Activated T-cell treated with anti-CD3 and anti-CD28 coated beads, Interleukin-2, amount 50 U/mL, for 72 hours (primary cell): Measurements from ENCODE around the gene UBTD2. TPM values are rescaled to one million over a fixed set of nuclear protein-coding genes. Genes with fewer than 3 reads are reported as not detected.

Experiments
- ATAC-seq, 2 donors: fragments of 150-1000 bp; cut with Tn5 transposase; replicated peaks in 1 of 2; 2 replicates each; pipeline ENCODE4 v1.10.0; 2021; ENCODE audit warnings: moderate library complexity in 2 of 2, mild to moderate bottlenecking in 1 of 2
- DNase-seq, 2 donors: peaks; one replicate each; pipeline ENCODE4 v3.0.0; 2021 to 2022; ENCODE audit warnings: mixed read lengths in 1 of 2
- H3K27ac Mint-ChIP-seq: one replicate; pipeline ENCODE4 v1.8.0; 2022; ENCODE audit warnings: mild to moderate bottlenecking, moderate library complexity, mixed read lengths
- H3K27me3 Mint-ChIP-seq: one replicate; pipeline ENCODE4 v1.8.0; 2022; ENCODE audit warnings: low read depth, mixed read lengths
- H3K36me3 Mint-ChIP-seq, 2 donors: one replicate each; pipeline ENCODE4 v1.8.0; 2022; ENCODE audit warnings: mixed read lengths in 2 of 2, mild to moderate bottlenecking in 1 of 2; ENCODE audit not compliant: insufficient read depth in 2 of 2
- H3K4me1 Mint-ChIP-seq: one replicate; pipeline ENCODE4 v1.8.0; 2022; ENCODE audit warnings: low read depth, mixed read lengths
- H3K4me3 Mint-ChIP-seq, 2 donors: one replicate each; pipeline ENCODE4 v1.8.0; 2022; ENCODE audit warnings: mild to moderate bottlenecking in 2 of 2, mixed read lengths in 2 of 2, moderate library complexity in 2 of 2
- H3K9me3 Mint-ChIP-seq, 2 donors: one replicate each; pipeline ENCODE4 v1.8.0; 2022; ENCODE audit warnings: mixed read lengths in 2 of 2
- total RNA-seq, 2 donors: library from RNA; stranded (reverse); gene quantifications; one replicate each; pipeline ENCODE4 v1.2.3, GENCODE V29; 2022

UBTD2 gene
- total RNA-seq, 2 donors from 2014 or later: 6.5 to 7.2 TPM

- DNase-seq (peak; percentile 86 to 90), ATAC-seq (peak; percentile 90 to 91)
- peaks cover 41% of the 10 kb centered on the region for H3K4me1 Mint-ChIP-seq
- no peaks in the 10 kb centered on the region for H3K36me3 Mint-ChIP-seq
- peak overlapping the region; percentile 82 for H3K27ac Mint-ChIP-seq
- H3K4me3 Mint-ChIP-seq: peak overlapping the region; percentile 92 to 94
- peaks cover 13% of the 10 kb centered on the region for H3K27me3 Mint-ChIP-seq
- H3K9me3 Mint-ChIP-seq: no peaks in the 10 kb centered on the region
Measured at GRCh38 chr5:172283862-172284610, 472 bp upstream of the UBTD2 start.

- no peaks in the 10 kb centered on the region for H3K36me3 Mint-ChIP-seq
- H3K4me3 Mint-ChIP-seq: peak overlapping the region; percentile 90 to 92
- peaks cover 13% of the 10 kb centered on the region for H3K27me3 Mint-ChIP-seq
- no peak for ATAC-seq
- H3K27ac Mint-ChIP-seq: peak overlapping the region; percentile 35
- H3K4me1 Mint-ChIP-seq: peaks cover 41% of the 10 kb centered on the region
- H3K9me3 Mint-ChIP-seq: no peaks in the 10 kb centered on the region
- DNase-seq: no peak
Measured at GRCh38 chr5:172282272-172283019, 1.1 kb downstream of the UBTD2 start.

DNA sequence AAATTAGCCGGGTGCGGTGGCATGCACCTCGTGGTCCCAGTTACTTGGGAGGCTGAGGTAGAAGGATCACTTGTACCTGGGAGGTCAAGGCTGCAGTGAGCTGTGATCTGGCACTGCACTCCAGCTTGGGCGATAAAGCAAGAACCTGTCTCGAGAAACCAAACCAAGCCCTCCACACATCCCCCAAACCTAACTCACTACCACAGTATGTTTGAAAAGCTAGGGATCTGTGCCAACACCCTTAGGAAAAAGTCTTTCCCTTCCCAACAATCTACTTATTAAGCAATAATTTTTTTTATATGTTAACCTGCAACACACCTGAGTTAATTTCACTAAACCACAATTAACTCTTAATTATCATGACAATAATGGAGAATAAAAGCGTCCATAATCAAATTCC lies 2.2 kb downstream of the UBTD2 start:
- Mint-ChIP-seq H3K9me3 (no peaks in the 10 kb centered on the region), H3K27me3 (peaks cover 13% of the 10 kb centered on the region), H3K4me3 (peak overlapping the region; percentile 90 to 92), H3K4me1 (peaks cover 45% of the 10 kb centered on the region), H3K27ac (no peak overlapping the region), H3K36me3 (no peaks in the 10 kb centered on the region)
- DNase-seq: no peak
- no peak for ATAC-seq

DNA sequence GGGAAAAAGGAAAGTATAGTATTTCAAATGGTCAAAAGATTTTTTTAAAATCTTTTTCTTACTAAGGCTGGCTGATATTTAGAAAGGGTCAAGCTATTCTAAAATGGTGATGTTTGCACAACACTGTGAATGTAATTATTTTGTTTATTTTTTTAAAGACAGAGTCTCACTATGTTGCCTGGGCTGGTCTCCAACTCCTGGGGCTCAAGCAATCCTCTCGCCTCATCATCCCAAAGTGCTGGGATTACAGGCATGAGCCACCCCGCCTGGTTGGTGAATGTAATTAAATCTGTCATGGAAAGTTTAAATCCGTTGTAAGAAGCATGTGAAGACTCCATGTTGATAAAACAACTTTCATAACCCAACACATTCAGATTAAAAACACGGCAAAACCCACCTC lies 2.6 kb downstream of the UBTD2 start:
- peaks cover 0 to 2% of the 10 kb centered on the region in 2 donors for H3K36me3 Mint-ChIP-seq
- H3K4me3 Mint-ChIP-seq: no peak overlapping the region
- ATAC-seq (no peak), DNase-seq (no peak)
- no peaks in the 10 kb centered on the region for H3K9me3 Mint-ChIP-seq
- H3K4me1 Mint-ChIP-seq: peaks cover 49% of the 10 kb centered on the region
- H3K27ac Mint-ChIP-seq: no peak overlapping the region
- peaks cover 13% of the 10 kb centered on the region for H3K27me3 Mint-ChIP-seq

GRCh38 chr5:172280317-172280716 lies 3.2 kb downstream of the UBTD2 start:
- Mint-ChIP-seq H3K9me3 (peaks cover 0 to 2% of the 10 kb centered on the region in 2 donors), H3K36me3 (peaks cover 4% of the 10 kb centered on the region in 2 donors), H3K27ac (no peak overlapping the region), H3K4me1 (peaks cover 55% of the 10 kb centered on the region), H3K27me3 (peaks cover 6% of the 10 kb centered on the region), H3K4me3 (no peak overlapping the region)
- DNase-seq: no peak
- ATAC-seq: no peak

DNA sequence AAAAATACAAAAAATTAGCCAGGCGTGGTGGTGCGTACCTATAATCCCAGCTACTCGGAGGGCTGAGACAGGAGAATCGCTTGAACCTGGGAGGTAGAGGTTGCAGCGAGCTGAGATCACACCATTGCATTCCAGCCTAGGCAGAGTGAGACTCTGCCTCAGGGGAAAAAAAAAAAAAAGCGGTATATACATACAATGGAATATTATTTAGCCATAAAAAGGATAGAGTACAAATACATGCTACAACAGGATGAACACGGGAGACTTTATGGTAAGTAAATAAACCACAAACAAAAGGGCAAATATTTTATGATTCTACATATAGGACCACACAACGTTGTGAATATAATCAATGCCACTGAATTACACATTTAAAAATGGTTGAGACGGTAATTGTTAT lies 5.2 kb downstream of the UBTD2 start:
- Mint-ChIP-seq H3K4me1 (peaks cover 64% of the 10 kb centered on the region), H3K9me3 (peaks cover 0 to 2% of the 10 kb centered on the region in 2 donors), H3K36me3 (peaks cover 11 to 13% of the 10 kb centered on the region in 2 donors), H3K4me3 (no peak overlapping the region), H3K27me3 (no peaks in the 10 kb centered on the region), H3K27ac (no peak overlapping the region)
- DNase-seq: no peak
- no peak for ATAC-seq

- Mint-ChIP-seq H3K36me3 (peaks cover 12 to 13% of the 10 kb centered on the region in 2 donors), H3K4me1 (peaks cover 47% of the 10 kb centered on the region), H3K4me3 (peak overlapping the region in 1 of 2 donors; percentile 2), H3K27ac (no peak overlapping the region), H3K9me3 (peaks cover 0 to 2% of the 10 kb centered on the region in 2 donors), H3K27me3 (no peaks in the 10 kb centered on the region)
- DNase-seq (no peak), ATAC-seq (no peak)
Measured at GRCh38 chr5:172276214-172276613, 7.3 kb downstream of the UBTD2 start.

GRCh38 chr5:172274951-172275753 lies 8.4 kb downstream of the UBTD2 start:
- DNase-seq: peak; percentile 57 to 62
- Mint-ChIP-seq H3K27ac (peak overlapping the region; percentile 10), H3K4me1 (peaks cover 40% of the 10 kb centered on the region), H3K9me3 (peaks cover 0 to 2% of the 10 kb centered on the region in 2 donors), H3K27me3 (no peaks in the 10 kb centered on the region), H3K36me3 (peaks cover 12 to 13% of the 10 kb centered on the region in 2 donors), H3K4me3 (peak overlapping the region; percentile 10 to 23)
- ATAC-seq: peak; percentile 88 to 89

- H3K27me3 Mint-ChIP-seq: no peaks in the 10 kb centered on the region
- peaks cover 15% of the 10 kb centered on the region for H3K4me1 Mint-ChIP-seq
- H3K4me3 Mint-ChIP-seq: no peak overlapping the region
- DNase-seq (no peak), ATAC-seq (no peak)
- no peaks in the 10 kb centered on the region for H3K9me3 Mint-ChIP-seq
- no peak overlapping the region for H3K27ac Mint-ChIP-seq
- peaks cover 2 to 8% of the 10 kb centered on the region in 2 donors for H3K36me3 Mint-ChIP-seq
Measured at GRCh38 chr5:172267943-172268342, 15.6 kb downstream of the UBTD2 start.

DNA sequence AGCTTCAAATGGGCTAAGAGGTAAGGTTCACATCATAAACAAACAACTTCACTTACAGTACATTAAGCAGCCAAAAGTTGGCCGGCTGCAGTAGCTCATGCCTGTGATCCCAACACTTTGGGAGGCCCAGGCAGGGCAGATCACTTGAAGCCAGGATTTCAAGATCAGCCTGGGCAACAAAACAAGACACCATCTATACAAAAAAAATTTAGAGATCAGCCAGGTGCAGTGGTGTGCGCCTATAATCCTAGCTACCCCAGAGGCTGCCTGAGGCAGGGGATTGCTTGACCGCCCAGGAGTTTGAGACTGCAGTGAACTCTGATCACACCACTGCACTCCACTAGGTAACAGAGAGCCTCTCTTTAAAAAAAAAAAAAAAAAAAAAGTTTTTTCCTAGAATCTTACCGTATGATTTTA lies 16.9 kb downstream of the UBTD2 start:
- H3K27me3 Mint-ChIP-seq: no peaks in the 10 kb centered on the region
- H3K27ac Mint-ChIP-seq: no peak overlapping the region
- peaks cover 0 to 8% of the 10 kb centered on the region in 2 donors for H3K36me3 Mint-ChIP-seq
- no peaks in the 10 kb centered on the region for H3K9me3 Mint-ChIP-seq
- ATAC-seq: no peak
- DNase-seq: no peak
- H3K4me1 Mint-ChIP-seq: peaks cover 15% of the 10 kb centered on the region
- no peak overlapping the region for H3K4me3 Mint-ChIP-seq

DNA sequence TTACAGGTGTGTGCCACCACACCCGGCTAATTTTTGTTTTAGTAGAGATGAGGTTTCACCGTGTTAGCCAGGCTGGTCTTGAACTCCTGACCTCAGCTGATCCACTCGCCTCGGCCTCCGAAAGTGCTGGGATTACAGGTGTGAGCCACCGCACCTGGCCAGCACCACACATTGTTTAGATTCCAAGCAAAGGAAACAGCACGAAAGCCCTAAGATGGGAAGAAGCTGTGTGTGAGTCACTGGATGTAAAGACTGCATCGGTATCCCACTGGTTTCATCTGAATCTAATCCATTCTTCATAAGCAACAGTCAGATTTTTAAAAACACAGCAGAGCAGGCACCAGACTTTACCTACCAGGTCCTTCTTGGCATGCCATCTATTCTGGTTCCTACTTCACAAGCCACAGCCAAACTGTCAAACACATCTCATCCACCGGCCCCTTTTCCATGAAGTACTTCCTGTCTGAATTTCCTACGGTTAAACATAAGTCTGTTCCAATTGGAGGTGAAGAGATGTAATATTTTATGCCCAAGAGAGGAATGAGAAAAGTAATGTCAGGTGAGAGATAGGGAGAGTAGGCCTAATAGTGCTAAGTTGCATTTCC lies 17.4 kb downstream of the UBTD2 start:
- ATAC-seq (no peak), DNase-seq (no peak)
- no peaks in the 10 kb centered on the region for H3K9me3 Mint-ChIP-seq
- H3K27me3 Mint-ChIP-seq: no peaks in the 10 kb centered on the region
- H3K4me3 Mint-ChIP-seq: no peak overlapping the region
- H3K4me1 Mint-ChIP-seq: peaks cover 15% of the 10 kb centered on the region
- no peak overlapping the region for H3K27ac Mint-ChIP-seq
- peaks cover 0 to 8% of the 10 kb centered on the region in 2 donors for H3K36me3 Mint-ChIP-seq

DNA sequence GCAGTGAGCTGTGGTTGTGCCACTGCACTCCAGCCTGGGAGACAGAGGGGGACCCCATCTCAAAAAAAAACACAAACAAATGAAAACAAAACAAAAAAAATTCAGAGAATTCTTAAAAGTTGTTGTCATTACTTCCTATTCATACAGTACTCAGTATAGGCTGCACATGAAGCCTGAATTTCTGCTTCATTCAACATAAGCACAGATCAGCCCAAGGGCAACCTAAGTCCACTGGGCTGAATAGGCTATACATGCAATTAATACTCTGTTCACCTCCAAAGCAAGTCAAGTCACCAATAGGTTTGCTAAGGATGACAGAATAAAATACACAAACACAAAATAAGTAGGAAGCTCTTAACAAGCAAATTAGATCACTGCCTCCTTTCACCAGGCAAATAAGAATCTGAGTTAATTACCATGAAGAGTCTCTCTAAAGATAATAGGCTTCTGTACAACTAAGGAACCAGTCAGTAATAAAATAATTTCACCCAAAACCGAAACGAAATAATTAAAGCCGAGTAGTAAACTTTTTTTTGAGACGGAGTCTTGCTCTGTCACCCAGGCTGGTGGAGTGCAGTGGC lies 18.7 kb downstream of the UBTD2 start:
- Mint-ChIP-seq H3K9me3 (no peaks in the 10 kb centered on the region), H3K27me3 (no peaks in the 10 kb centered on the region), H3K27ac (no peak overlapping the region), H3K4me1 (peaks cover 15% of the 10 kb centered on the region), H3K4me3 (no peak overlapping the region), H3K36me3 (peaks cover 2 to 12% of the 10 kb centered on the region in 2 donors)
- no peak for ATAC-seq
- no peak for DNase-seq
